GM12874 (cell line): ENCODE measurements around the gene RAPGEF3.

ENCODE experiments used
- CTCF ChIP-seq: IDR thresholded peaks from 2 replicates; pipeline ENCODE4 v1.5.1; 2011; ENCODE audit warnings: low read depth, mild to moderate bottlenecking, control low read depth, low read length, moderate library complexity; ENCODE audit not compliant: insufficient read depth

Gene RAPGEF3

GRCh38 chr12:47789141-47789540 is 30.5 kb upstream of the RAPGEF3 start:
- TF ChIP-seq CTCF: no peak

- no peak for TF ChIP-seq CTCF
Observed at GRCh38 chr12:47787596-47788319, 29.1 kb upstream of the RAPGEF3 start.

- no peak for TF ChIP-seq CTCF
Observed at GRCh38 chr12:47786662-47787280, 28.1 kb upstream of the RAPGEF3 start.

GRCh38 chr12:47785887-47786661 is 27.4 kb upstream of the RAPGEF3 start:
- TF ChIP-seq CTCF: no peak

- no peak for TF ChIP-seq CTCF
Observed at GRCh38 chr12:47785036-47785886, 26.6 kb upstream of the RAPGEF3 start.

- no peak for TF ChIP-seq CTCF
Observed at GRCh38 chr12:47783821-47784819, 25.4 kb upstream of the RAPGEF3 start.
